ENCODE results near the gene MCM3AP.

MCM3AP gene

DNA sequence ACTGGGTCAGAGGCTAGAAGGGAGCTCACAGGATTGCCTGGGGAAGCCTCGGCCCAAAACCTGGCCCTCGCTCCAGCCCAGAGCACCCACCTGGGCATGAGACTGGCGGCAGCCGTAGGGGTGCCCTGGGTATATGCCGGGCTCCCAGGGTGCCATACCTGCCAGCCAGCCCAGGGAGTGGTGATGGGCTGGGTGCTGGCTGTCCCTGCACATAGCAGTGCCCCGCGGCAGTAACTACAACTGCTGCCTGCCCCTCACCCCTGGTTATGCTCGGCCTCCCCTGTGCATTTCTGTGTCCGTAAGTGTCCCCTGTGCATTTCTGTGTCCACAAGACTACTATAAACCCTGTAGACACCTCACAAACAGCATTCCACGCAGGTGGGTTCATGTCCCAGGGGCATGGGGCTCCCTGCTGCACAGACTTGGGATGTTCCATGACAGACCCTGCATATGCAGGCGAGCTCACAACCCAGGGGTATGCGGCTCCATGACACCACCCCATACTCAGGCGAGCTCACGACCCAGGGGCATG is 95.4 kb downstream of the MCM3AP start:
- TF ChIP-seq TAF1 (IDR thresholded peaks at IDR 0.05; ENCODE audit: low read depth) (no peak), FOXM1 (IDR thresholded peaks at IDR 0.05; ENCODE audit: borderline replicate concordance, low read depth) (no peak), NFIC (IDR thresholded peaks at IDR 0.05) (no peak), CREB1 (IDR thresholded peaks at IDR 0.05; ENCODE audit: low read depth) (no peak), YY1 (IDR thresholded peaks at IDR 0.05; ENCODE audit: low read depth) (no peak), EP300 (IDR thresholded peaks at IDR 0.05; ENCODE audit: borderline replicate concordance) (no peak), ZBTB7A (IDR thresholded peaks at IDR 0.05; ENCODE audit: low read depth) (no peak), TCF12 (IDR thresholded peaks at IDR 0.05; ENCODE audit: low read depth) (no peak), CEBPB (IDR thresholded peaks at IDR 0.05) (no peak), RAD21 (IDR thresholded peaks at IDR 0.05; ENCODE audit: low read depth) (no peak), TEAD4 (IDR thresholded peaks at IDR 0.05) (no peak), EGR1 (IDR thresholded peaks at IDR 0.05) (no peak)
- TF ChIP-seq, protein P1, sequence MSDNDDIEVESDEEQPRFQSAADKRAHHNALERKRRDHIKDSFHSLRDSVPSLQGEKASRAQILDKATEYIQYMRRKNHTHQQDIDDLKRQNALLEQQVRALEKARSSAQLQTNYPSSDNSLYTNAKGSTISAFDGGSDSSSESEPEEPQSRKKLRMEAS (IDR thresholded peaks at IDR 0.05), result no peak
- TF ChIP-seq, protein P2, sequence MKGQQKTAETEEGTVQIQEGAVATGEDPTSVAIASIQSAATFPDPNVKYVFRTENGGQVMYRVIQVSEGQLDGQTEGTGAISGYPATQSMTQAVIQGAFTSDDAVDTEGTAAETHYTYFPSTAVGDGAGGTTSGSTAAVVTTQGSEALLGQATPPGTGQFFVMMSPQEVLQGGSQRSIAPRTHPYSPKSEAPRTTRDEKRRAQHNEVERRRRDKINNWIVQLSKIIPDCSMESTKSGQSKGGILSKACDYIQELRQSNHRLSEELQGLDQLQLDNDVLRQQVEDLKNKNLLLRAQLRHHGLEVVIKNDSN (IDR thresholded peaks at IDR 0.05), result no peak
- TF ChIP-seq, protein P3, sequence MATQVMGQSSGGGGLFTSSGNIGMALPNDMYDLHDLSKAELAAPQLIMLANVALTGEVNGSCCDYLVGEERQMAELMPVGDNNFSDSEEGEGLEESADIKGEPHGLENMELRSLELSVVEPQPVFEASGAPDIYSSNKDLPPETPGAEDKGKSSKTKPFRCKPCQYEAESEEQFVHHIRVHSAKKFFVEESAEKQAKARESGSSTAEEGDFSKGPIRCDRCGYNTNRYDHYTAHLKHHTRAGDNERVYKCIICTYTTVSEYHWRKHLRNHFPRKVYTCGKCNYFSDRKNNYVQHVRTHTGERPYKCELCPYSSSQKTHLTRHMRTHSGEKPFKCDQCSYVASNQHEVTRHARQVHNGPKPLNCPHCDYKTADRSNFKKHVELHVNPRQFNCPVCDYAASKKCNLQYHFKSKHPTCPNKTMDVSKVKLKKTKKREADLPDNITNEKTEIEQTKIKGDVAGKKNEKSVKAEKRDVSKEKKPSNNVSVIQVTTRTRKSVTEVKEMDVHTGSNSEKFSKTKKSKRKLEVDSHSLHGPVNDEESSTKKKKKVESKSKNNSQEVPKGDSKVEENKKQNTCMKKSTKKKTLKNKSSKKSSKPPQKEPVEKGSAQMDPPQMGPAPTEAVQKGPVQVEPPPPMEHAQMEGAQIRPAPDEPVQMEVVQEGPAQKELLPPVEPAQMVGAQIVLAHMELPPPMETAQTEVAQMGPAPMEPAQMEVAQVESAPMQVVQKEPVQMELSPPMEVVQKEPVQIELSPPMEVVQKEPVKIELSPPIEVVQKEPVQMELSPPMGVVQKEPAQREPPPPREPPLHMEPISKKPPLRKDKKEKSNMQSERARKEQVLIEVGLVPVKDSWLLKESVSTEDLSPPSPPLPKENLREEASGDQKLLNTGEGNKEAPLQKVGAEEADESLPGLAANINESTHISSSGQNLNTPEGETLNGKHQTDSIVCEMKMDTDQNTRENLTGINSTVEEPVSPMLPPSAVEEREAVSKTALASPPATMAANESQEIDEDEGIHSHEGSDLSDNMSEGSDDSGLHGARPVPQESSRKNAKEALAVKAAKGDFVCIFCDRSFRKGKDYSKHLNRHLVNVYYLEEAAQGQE (IDR thresholded peaks at IDR 0.05; ENCODE audit: low read depth), result no peak

DNA sequence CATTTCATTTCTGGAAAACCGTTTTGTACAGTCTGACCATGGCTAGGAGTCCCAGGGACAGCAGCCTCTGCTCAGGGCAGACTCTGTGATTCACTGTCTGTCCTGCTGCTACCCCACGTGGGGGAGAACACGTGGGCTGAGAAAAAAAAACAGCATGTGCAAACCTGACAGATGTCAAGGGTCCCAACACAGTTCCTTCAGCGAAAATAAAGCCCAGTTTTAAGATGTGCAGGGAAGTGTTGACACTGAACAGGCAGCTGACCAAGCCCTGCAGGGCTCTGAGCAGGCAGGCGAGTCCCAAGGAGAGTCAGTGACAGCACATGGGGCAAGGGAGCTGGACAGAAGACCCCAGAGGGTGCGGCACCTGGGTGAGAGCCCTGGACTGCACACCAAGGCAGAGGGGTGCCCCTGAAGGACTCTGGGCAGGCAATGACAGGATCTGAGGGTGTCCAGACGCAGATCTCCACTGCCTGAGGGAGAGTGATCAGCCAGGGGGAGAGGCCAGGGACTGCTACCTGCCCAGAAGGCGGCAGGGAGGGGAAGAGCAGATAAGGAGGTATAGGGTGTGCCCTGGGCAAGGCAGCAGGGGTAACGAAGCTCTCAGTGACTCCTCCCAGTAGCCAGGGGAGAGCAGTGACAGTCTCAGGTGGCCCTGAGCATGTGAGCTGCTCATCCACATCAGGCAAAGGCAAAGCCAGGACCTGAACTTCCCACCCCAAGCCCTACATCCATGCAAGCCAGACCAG is 96.0 kb downstream of the MCM3AP start:
- TF ChIP-seq FOXM1 (IDR thresholded peaks at IDR 0.05; ENCODE audit: borderline replicate concordance, low read depth) (no peak), RAD21 (IDR thresholded peaks at IDR 0.05; ENCODE audit: low read depth) (no peak), CREB1 (IDR thresholded peaks at IDR 0.05; ENCODE audit: low read depth) (no peak), ZBTB7A (IDR thresholded peaks at IDR 0.05; ENCODE audit: low read depth) (no peak), EGR1 (IDR thresholded peaks at IDR 0.05) (no peak)
- TF ChIP-seq, protein P2 (IDR thresholded peaks at IDR 0.05), result no peak

DNA sequence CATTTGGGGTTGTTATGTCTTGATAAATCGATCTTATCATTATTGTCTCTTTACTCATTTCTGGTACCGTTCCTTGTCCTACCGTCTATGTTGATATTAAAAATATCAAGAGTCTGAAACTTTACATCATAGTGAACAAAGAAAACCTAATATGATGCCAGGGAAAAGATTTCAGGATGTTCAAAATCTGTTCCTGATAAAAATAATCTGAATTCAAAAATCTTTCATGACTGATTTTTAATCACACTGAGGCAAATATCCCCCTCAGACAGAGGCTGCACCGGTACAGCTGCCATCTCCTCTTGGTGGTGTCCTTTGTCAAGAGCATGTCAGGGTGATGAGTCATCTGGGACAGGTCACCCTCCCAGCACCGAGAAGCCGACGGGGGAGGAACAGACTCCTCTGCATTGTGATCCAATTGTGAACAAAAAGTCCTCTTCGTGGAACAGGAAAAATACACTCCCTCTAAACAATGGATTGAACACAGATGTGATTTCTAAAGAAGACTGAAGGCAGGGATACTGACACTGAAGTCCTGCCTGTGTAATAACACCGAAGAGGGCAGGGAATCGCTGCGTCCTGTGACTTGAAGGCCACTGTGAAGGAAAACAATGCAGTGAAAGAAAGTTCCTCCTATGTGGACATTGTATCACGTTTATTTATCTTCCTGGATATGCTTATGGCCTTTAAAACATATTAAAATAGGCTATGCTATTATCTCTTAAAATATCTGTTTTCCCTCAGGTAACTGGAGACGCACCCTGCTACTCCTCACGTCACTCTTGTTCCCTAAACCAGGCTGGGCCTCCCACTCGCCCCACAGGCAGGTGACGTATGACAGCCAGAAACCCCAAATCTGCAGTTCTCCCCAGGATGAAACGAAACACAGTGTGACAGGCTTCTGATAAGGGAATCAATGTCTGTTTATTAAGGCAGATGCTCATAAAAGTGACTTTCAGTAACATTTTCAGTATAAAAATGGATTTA is 96.9 kb downstream of the MCM3AP start:
- no peak for TF ChIP-seq EGR1 (IDR thresholded peaks at IDR 0.05)
- peak; percentile 50; the same call in 1 of the 2 replicates for TF ChIP-seq TEAD4 (IDR thresholded peaks at IDR 0.05)

DNA sequence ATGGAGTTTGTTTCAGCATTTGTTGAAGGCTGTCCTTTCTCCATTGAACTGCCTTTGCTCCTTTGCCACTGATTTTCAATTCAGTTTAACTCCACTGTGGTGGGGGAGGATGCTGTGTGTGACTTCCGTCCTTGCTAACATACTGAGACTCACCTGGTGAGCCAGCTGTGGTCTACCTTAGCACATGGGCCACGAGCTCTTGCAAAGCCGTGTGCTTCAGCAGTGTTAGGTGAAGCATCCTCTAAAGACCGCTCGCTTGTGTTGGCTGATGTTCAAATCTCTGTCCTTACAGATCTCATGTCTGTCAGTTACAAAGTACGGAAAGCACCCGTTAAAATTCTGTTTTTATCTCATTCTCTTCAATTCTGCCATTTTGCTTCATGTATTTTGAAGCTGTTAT is 97.6 kb downstream of the MCM3AP start:
- TF ChIP-seq, protein P1 (IDR thresholded peaks at IDR 0.05), result no peak
- TF ChIP-seq TCF12 (IDR thresholded peaks at IDR 0.05; ENCODE audit: low read depth) (no peak), TAF1 (IDR thresholded peaks at IDR 0.05; ENCODE audit: low read depth) (no peak), EGR1 (IDR thresholded peaks at IDR 0.05) (no peak), CEBPB (IDR thresholded peaks at IDR 0.05) (no peak), ZBTB7A (IDR thresholded peaks at IDR 0.05; ENCODE audit: low read depth) (no peak), YY1 (IDR thresholded peaks at IDR 0.05; ENCODE audit: low read depth) (no peak), NFIC (IDR thresholded peaks at IDR 0.05) (no peak), RAD21 (IDR thresholded peaks at IDR 0.05; ENCODE audit: low read depth) (no peak), TEAD4 (IDR thresholded peaks at IDR 0.05) (no peak), CREB1 (IDR thresholded peaks at IDR 0.05; ENCODE audit: low read depth) (no peak), FOXM1 (IDR thresholded peaks at IDR 0.05; ENCODE audit: borderline replicate concordance, low read depth) (no peak), EP300 (IDR thresholded peaks at IDR 0.05; ENCODE audit: borderline replicate concordance) (no peak)
- TF ChIP-seq, protein P2 (IDR thresholded peaks at IDR 0.05), result no peak
- TF ChIP-seq, protein P3 (IDR thresholded peaks at IDR 0.05; ENCODE audit: low read depth), result no peak

Measured in Ishikawa (cell line).